CD4-positive, alpha-beta memory T cell (primary cell): Measurements from ENCODE around the gene NR4A3. TPM values are rescaled to one million over a fixed set of nuclear protein-coding genes. Genes with fewer than 3 reads are reported as not detected.

Source experiments
- CTCF ChIA-PET: fragments of 350-600 bp; sonication (Branson Sonifier 250); formaldehyde crosslinking; loops from one replicate; lab custom pipeline; 2021; ENCODE audit warnings: inconsistent platforms; ENCODE audit not compliant: partially characterized antibody; lab: Charles Lee
- POLR2A ChIA-PET: fragments of 350-600 bp; sonication (Branson Sonifier 250); formaldehyde crosslinking; loops from one replicate; lab custom pipeline; 2021; ENCODE audit not compliant: partially characterized antibody; lab: Charles Lee
- DNase-seq, 5 donors: peaks; one replicate each; pipeline versions ENCODE4 v3.0.0 to v3.0.0-alpha.2; 2020 to 2022; ENCODE audit warnings: mixed read lengths in 1 of 5
- H3K27ac ChIP-seq: one replicate; pipeline ENCODE4 v1.7.0; 2013; ENCODE audit warnings: low read depth, low read length
- H3K27me3 ChIP-seq: 2 replicates; pipeline ENCODE4 v1.7.0; 2013; ENCODE audit warnings: mild to moderate bottlenecking, low read length, moderate library complexity; ENCODE audit not compliant: insufficient read depth
- H3K36me3 ChIP-seq: 2 replicates; pipeline ENCODE4 v1.7.0; 2013; ENCODE audit warnings: mild to moderate bottlenecking, low read length, moderate library complexity; ENCODE audit not compliant: insufficient read depth
- H3K4me1 ChIP-seq: 2 replicates; pipeline ENCODE4 v1.7.0; 2013; ENCODE audit warnings: mild to moderate bottlenecking, low read length, moderate library complexity; ENCODE audit not compliant: insufficient read depth
- H3K4me3 ChIP-seq, 2 donors: one replicate each; pipeline ENCODE4 v1.7.0; 2013; ENCODE audit warnings: low read length in 2 of 2, mild to moderate bottlenecking in 1 of 2
- H3K9me3 ChIP-seq, 2 donors: one replicate each; pipeline ENCODE4 v1.7.0; 2013; ENCODE audit warnings: low read length in 2 of 2, control low read depth in 1 of 2; ENCODE audit not compliant: control insufficient read depth in 1 of 2
- H3K27ac Mint-ChIP-seq, 7 donors: one replicate each; pipeline ENCODE4 v1.8.0; 2020 to 2021; ENCODE audit warnings: mixed read lengths in 7 of 7, mild to moderate bottlenecking in 6 of 7, inconsistent platforms in 3 of 7, moderate library complexity in 3 of 7
- H3K27me3 Mint-ChIP-seq, 2 donors: one replicate each; pipeline ENCODE4 v1.8.0; 2020 to 2021; ENCODE audit warnings: mixed read lengths in 2 of 2
- H3K36me3 Mint-ChIP-seq, 2 donors: one replicate each; pipeline ENCODE4 v1.8.0; 2020 to 2021; ENCODE audit warnings: mixed read lengths in 2 of 2, inconsistent platforms in 1 of 2, mild to moderate bottlenecking in 1 of 2
- H3K4me1 Mint-ChIP-seq, 4 donors: one replicate each; pipeline ENCODE4 v1.8.0; 2020 to 2021; ENCODE audit warnings: mixed read lengths in 4 of 4, mild to moderate bottlenecking in 1 of 4
- H3K4me3 Mint-ChIP-seq, 8 donors: one replicate each; pipeline ENCODE4 v1.8.0; 2020 to 2021; ENCODE audit warnings: mixed read lengths in 8 of 8, mild to moderate bottlenecking in 7 of 8, moderate library complexity in 6 of 8, inconsistent platforms in 3 of 8
- H3K9me3 Mint-ChIP-seq, 8 donors: one replicate each; pipeline ENCODE4 v1.8.0; 2020 to 2021; ENCODE audit warnings: mixed read lengths in 8 of 8, mild to moderate bottlenecking in 5 of 8, inconsistent platforms in 3 of 8, moderate library complexity in 1 of 8
- intact Hi-C: fragments of 100-400 bp; cut with micrococcal nuclease; formaldehyde crosslinking; loops from one replicate; pipeline ENCODE4 v1.15.1; 2023
- polyA plus RNA-seq, 2 donors: library from polyadenylated mRNA; unstranded; fragments of 300-500 nt; fragmentation: Illumina TruSeq; gene quantifications; one replicate each; pipeline ENCODE4 v1.2.3, GENCODE V29; 2021
- total RNA-seq, 2 experiments: library from RNA; stranded (reverse); gene quantifications; one replicate each; pipeline ENCODE4 v1.2.3, GENCODE V29; 2021

NR4A3 gene
- total and polyA plus RNA-seq, 4 experiments from 2014 or later: 0.17 to 1.4 (median 0.34) TPM

GRCh38 chr9:99831857-99832557 is 10.3 kb downstream of the NR4A3 start:
- Histone ChIP-seq H3K36me3 (no peaks in the 10 kb centered on the region), H3K27me3 (no peaks in the 10 kb centered on the region), H3K27ac (no peak overlapping the region), H3K4me3 (no peak overlapping the region), H3K4me1 (no peaks in the 10 kb centered on the region), H3K9me3 (no peaks in the 10 kb centered on the region)
- POLR2A ChIA-PET: no interaction called here
- Mint-ChIP-seq H3K4me3 (no peak overlapping the region), H3K4me1 (peaks cover 0 to 1% (median 0%) of the 10 kb centered on the region in 4 donors), H3K36me3 (no peaks in the 10 kb centered on the region), H3K27ac (no peak overlapping the region), H3K27me3 (peaks cover 20 to 30% of the 10 kb centered on the region in 2 donors), H3K9me3 (no peaks in the 10 kb centered on the region)
- CTCF ChIA-PET: no interaction called here
- no peak for DNase-seq
- intact Hi-C loops: no loop called here

DNA sequence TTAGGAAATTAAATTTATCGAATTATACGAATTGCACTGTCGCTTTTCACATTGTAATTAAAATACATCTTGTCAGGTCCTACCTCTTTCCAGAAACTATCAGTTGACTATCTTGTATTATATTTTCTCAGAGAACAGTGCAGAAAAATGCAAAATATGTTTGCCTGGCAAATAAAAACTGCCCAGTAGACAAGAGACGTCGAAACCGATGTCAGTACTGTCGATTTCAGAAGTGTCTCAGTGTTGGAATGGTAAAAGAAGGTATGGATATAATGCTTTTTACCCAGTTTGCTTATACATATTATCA is 10.8 kb downstream of the NR4A3 start:
- Histone ChIP-seq H3K4me1 (no peaks in the 10 kb centered on the region), H3K27me3 (no peaks in the 10 kb centered on the region), H3K9me3 (no peaks in the 10 kb centered on the region), H3K4me3 (no peak overlapping the region), H3K36me3 (no peaks in the 10 kb centered on the region), H3K27ac (no peak overlapping the region)
- Mint-ChIP-seq H3K4me1 (no peaks in the 10 kb centered on the region), H3K27ac (no peak overlapping the region), H3K27me3 (peaks cover 18 to 25% of the 10 kb centered on the region in 2 donors), H3K4me3 (no peak overlapping the region), H3K36me3 (no peaks in the 10 kb centered on the region), H3K9me3 (no peaks in the 10 kb centered on the region)
- intact Hi-C loops: no loop called here
- CTCF ChIA-PET: no interaction called here
- POLR2A ChIA-PET: no interaction called here
- no peak for DNase-seq

GRCh38 chr9:99833735-99834134 is 12.1 kb downstream of the NR4A3 start:
- Histone ChIP-seq H3K4me3 (no peak overlapping the region), H3K36me3 (no peaks in the 10 kb centered on the region), H3K9me3 (no peaks in the 10 kb centered on the region), H3K27ac (no peak overlapping the region), H3K27me3 (no peaks in the 10 kb centered on the region), H3K4me1 (no peaks in the 10 kb centered on the region)
- peak overlapping the region in 1 of 7 donors; percentile 40 for H3K27ac Mint-ChIP-seq
- no peak for DNase-seq
- ChIA-PET POLR2A (no interaction called here), CTCF (no interaction called here)
- H3K36me3 Mint-ChIP-seq: no peaks in the 10 kb centered on the region
- intact Hi-C loops: no loop called here
- no peaks in the 10 kb centered on the region for H3K4me1 Mint-ChIP-seq
- no peak overlapping the region for H3K4me3 Mint-ChIP-seq
- H3K27me3 Mint-ChIP-seq: peaks cover 15 to 18% of the 10 kb centered on the region in 2 donors
- H3K9me3 Mint-ChIP-seq: no peaks in the 10 kb centered on the region

GRCh38 chr9:99834474-99834873 is 12.8 kb downstream of the NR4A3 start:
- Histone ChIP-seq H3K9me3 (no peaks in the 10 kb centered on the region), H3K27ac (no peak overlapping the region), H3K36me3 (no peaks in the 10 kb centered on the region), H3K27me3 (no peaks in the 10 kb centered on the region), H3K4me1 (no peaks in the 10 kb centered on the region), H3K4me3 (no peak overlapping the region)
- CTCF ChIA-PET: no interaction called here
- no peak for DNase-seq
- Mint-ChIP-seq H3K4me1 (no peaks in the 10 kb centered on the region), H3K4me3 (no peak overlapping the region), H3K27ac (no peak overlapping the region), H3K9me3 (no peaks in the 10 kb centered on the region), H3K27me3 (peaks cover 8 to 11% of the 10 kb centered on the region in 2 donors), H3K36me3 (no peaks in the 10 kb centered on the region)
- intact Hi-C loops: no loop called here
- POLR2A ChIA-PET: no interaction called here

DNA sequence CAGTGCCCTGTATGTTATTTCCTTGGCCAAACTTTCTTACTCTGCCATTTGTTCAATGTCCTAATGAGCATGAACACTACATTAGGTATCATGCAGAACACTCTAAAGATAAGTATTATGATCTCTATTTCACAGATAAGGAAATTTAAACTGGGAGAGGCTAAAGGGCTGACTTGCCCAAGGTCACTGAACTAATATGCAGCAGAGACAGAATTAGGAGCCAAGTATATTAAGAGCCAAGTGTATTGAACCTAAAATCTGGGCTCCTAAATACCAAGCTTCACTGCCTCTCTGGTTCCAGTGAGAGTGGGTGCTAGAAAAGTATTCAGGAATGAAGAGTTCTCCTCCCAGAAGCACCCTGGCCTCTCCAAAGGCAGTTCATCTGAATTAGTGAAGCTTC is 13.5 kb downstream of the NR4A3 start:
- no peaks in the 10 kb centered on the region for H3K9me3 ChIP-seq

GRCh38 chr9:99835581-99835980 is 13.9 kb downstream of the NR4A3 start:
- Histone ChIP-seq H3K4me1 (no peaks in the 10 kb centered on the region), H3K9me3 (no peaks in the 10 kb centered on the region), H3K27me3 (no peaks in the 10 kb centered on the region), H3K27ac (no peak overlapping the region), H3K4me3 (no peak overlapping the region), H3K36me3 (no peaks in the 10 kb centered on the region)
- Mint-ChIP-seq H3K27ac (no peak overlapping the region), H3K4me3 (no peak overlapping the region), H3K27me3 (peaks cover 4 to 6% of the 10 kb centered on the region in 2 donors), H3K36me3 (no peaks in the 10 kb centered on the region), H3K4me1 (no peaks in the 10 kb centered on the region), H3K9me3 (no peaks in the 10 kb centered on the region)
- POLR2A ChIA-PET: no interaction called here
- intact Hi-C loops: no loop called here
- CTCF ChIA-PET: interaction anchor here (1.1 kb wide), 1 partner anchor 11 kb away, joined by 4 read pairs; no protein-coding TSS in a partner anchor
- DNase-seq: no peak

More for the DNA sequence above, 13.5 kb downstream of the NR4A3 start:
- no peaks in the 10 kb centered on the region for H3K27me3 ChIP-seq
- no peak overlapping the region for H3K27ac Mint-ChIP-seq
- H3K4me1 Mint-ChIP-seq: no peaks in the 10 kb centered on the region
- ChIA-PET POLR2A (no interaction called here), CTCF (no interaction called here)
- no peak overlapping the region for H3K27ac ChIP-seq
- no peaks in the 10 kb centered on the region for H3K4me1 ChIP-seq
- no peak overlapping the region for H3K4me3 Mint-ChIP-seq
- no peaks in the 10 kb centered on the region for H3K36me3 Mint-ChIP-seq
- peaks cover 4 to 6% of the 10 kb centered on the region in 2 donors for H3K27me3 Mint-ChIP-seq
- intact Hi-C loops: no loop called here
- H3K36me3 ChIP-seq: no peaks in the 10 kb centered on the region
- no peak for DNase-seq
- no peaks in the 10 kb centered on the region for H3K9me3 Mint-ChIP-seq
- H3K4me3 ChIP-seq: no peak overlapping the region

DNA sequence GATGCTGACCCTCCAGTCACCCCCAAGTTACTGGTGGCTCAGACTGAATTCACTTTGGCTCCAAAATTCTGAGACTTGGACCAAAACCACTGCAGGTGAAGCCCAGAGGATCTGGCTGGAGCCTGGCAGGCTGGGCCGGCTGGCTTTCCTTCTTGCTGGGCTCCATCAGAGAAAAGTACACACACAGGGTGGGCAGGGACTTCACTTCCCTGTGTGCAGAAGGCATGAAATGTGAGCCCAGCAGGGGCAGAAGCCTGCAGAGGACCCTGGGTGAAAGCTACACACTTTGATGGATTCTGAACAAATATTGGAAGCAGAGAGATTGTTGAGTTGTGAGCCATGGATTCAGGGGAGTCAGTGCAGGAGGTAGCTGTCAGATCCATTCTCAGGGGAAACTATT is 18.4 kb downstream of the NR4A3 start:
- ChIA-PET POLR2A (no interaction called here), CTCF (no interaction called here)
- no peak for DNase-seq
- peaks cover 0 to 4% of the 10 kb centered on the region in 2 donors for H3K27me3 Mint-ChIP-seq
- no peak overlapping the region for H3K4me3 ChIP-seq
- no peak overlapping the region for H3K27ac ChIP-seq
- no peaks in the 10 kb centered on the region for H3K36me3 ChIP-seq
- H3K9me3 Mint-ChIP-seq: no peaks in the 10 kb centered on the region
- intact Hi-C loops: no loop called here
- peaks cover 0 to 8% (median 3%) of the 10 kb centered on the region in 4 donors for H3K4me1 Mint-ChIP-seq
- H3K4me3 Mint-ChIP-seq: no peak overlapping the region
- H3K27ac Mint-ChIP-seq: no peak overlapping the region
- H3K27me3 ChIP-seq: no peaks in the 10 kb centered on the region
- no peaks in the 10 kb centered on the region for H3K9me3 ChIP-seq
- no peaks in the 10 kb centered on the region for H3K36me3 Mint-ChIP-seq
- H3K4me1 ChIP-seq: no peaks in the 10 kb centered on the region
